ENCODE results near the gene ITPRIP.

DNA sequence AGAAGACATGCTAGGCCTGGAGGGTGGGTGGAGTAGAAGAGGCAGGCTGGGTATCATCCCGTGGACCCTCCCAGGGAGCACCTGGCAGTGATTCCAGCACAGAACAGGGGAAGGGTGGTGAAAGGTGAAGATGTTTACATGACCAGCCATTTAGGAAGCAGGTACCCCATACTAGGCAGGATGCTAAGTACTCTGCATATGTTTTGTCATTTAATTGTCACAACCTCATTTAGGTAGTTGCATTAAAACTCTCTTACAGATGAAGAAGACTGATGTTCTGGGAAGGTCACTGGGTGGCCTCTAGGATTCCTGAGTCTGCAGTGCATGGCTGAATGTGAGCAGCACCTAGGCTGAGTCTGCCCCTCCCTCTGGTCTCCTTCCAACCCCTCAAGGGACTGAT lies 15.2 kb downstream of the ITPRIP start:
- TF ChIP-seq, protein P1, sequence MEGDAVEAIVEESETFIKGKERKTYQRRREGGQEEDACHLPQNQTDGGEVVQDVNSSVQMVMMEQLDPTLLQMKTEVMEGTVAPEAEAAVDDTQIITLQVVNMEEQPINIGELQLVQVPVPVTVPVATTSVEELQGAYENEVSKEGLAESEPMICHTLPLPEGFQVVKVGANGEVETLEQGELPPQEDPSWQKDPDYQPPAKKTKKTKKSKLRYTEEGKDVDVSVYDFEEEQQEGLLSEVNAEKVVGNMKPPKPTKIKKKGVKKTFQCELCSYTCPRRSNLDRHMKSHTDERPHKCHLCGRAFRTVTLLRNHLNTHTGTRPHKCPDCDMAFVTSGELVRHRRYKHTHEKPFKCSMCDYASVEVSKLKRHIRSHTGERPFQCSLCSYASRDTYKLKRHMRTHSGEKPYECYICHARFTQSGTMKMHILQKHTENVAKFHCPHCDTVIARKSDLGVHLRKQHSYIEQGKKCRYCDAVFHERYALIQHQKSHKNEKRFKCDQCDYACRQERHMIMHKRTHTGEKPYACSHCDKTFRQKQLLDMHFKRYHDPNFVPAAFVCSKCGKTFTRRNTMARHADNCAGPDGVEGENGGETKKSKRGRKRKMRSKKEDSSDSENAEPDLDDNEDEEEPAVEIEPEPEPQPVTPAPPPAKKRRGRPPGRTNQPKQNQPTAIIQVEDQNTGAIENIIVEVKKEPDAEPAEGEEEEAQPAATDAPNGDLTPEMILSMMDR (IDR thresholded peaks at IDR 0.05 in 2 of 3, conservative IDR thresholded peaks at IDR 0.05 in 1 of 3; ENCODE audit: borderline replicate concordance in 1 of 3, insufficient read depth in 1 of 3, low read depth in 2 of 3, low read length in 2 of 3) = no peak
- TF ChIP-seq POLR2A (IDR thresholded peaks at IDR 0.05; ENCODE audit: borderline replicate concordance, extremely low read depth, insufficient read depth, insufficient read length) (no peak), SIN3A (IDR thresholded peaks at IDR 0.05; ENCODE audit: low read depth) (no peak), EZH2phosphoT487 (IDR thresholded peaks at IDR 0.05; ENCODE audit: borderline replicate concordance) (no peak), YY1 (IDR thresholded peaks at IDR 0.05; ENCODE audit: extremely low read depth, insufficient replicate concordance, low read depth, low read length) (no peak), POLR2AphosphoS5 (IDR thresholded peaks at IDR 0.05; ENCODE audit: low read depth, low read length) (no peak), CEBPB (IDR thresholded peaks at IDR 0.05; ENCODE audit: low read depth) (no peak), EZH2 (IDR thresholded peaks at IDR 0.05) (no peak), SRF (IDR thresholded peaks at IDR 0.05; ENCODE audit: low read depth) (no peak), CBX3 (IDR thresholded peaks at IDR 0.05; ENCODE audit: low read depth) (no peak)

All from HCT116 (cell line).